Mucosa of rectum (tissue), 2 donors: ENCODE results near the gene HCRTR1.

Experiments used
- H3K27ac ChIP-seq, 2 donors: one replicate each; pipeline ENCODE4 v1.7.0; 2013; ENCODE audit warnings: inconsistent platforms in 2 of 2, low read depth in 2 of 2, low read length in 2 of 2
- H3K27me3 ChIP-seq, 2 donors: one replicate each; pipeline ENCODE4 v1.7.0; 2013; ENCODE audit warnings: low read length in 2 of 2; ENCODE audit not compliant: control insufficient read depth in 2 of 2, insufficient read depth in 2 of 2
- H3K36me3 ChIP-seq, 2 donors: one replicate each; pipeline ENCODE4 v1.7.0; 2013; ENCODE audit warnings: low read length in 2 of 2; ENCODE audit not compliant: control insufficient read depth in 2 of 2, insufficient read depth in 2 of 2
- H3K4me1 ChIP-seq, 2 donors: one replicate each; pipeline ENCODE4 v1.7.0; 2013; ENCODE audit warnings: low read length in 2 of 2, mild to moderate bottlenecking in 1 of 2; ENCODE audit not compliant: control insufficient read depth in 2 of 2, insufficient read depth in 2 of 2
- H3K4me3 ChIP-seq, 2 donors: one replicate each; pipeline ENCODE4 v1.7.0; 2013; ENCODE audit warnings: low read length in 2 of 2
- H3K9ac ChIP-seq, 2 donors: one replicate each; pipeline ENCODE4 v1.7.0; 2013; ENCODE audit warnings: low read length in 2 of 2, low read depth in 1 of 2, mild to moderate bottlenecking in 1 of 2
- H3K9me3 ChIP-seq, 2 donors: one replicate each; pipeline ENCODE4 v1.7.0; 2013; ENCODE audit warnings: low read length in 2 of 2; ENCODE audit not compliant: control insufficient read depth in 2 of 2
- donor health status: healthy.
- donor health status: Normal muscosa, but diverticular disease.

HCRTR1 gene

DNA sequence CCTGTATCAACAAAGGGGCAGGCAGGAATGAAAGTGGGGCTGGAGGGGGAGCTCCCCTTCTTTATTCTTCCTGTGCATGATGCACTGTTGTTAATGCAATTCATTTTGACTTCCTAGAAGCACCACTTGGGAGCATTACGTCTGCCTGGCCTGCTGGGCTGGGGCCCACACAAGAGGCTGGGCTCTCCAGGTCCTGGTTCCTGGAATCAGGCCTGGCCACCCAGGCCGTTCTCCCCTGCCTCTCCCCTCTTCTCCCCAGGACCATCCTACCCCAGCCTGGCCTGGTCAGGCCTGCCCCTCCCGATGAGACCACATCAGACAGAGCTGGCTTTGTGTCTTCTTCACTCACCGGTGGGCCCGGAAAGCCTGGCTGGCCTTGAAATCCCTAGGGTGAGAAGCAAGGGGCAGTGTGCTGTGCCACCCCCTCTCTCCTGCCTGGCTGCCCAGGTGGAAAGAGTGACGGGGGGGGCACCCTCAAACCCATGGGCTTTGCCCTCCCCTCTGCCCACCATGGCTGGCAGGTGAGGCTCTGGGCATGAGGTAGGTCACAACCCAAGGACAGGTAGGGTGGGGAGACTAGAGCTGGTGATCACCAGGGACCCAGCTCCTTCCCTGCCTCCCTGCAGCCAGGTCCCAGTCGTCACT lies 47.9 kb downstream of the HCRTR1 start:
- peaks cover 29 to 38% of the 10 kb centered on the region in 2 donors for H3K4me1 ChIP-seq
- no peaks in the 10 kb centered on the region for H3K9me3 ChIP-seq
- no peaks in the 10 kb centered on the region for H3K27me3 ChIP-seq
- H3K4me3 ChIP-seq = no peak overlapping the region
- H3K36me3 ChIP-seq = no peaks in the 10 kb centered on the region
- no peak overlapping the region for H3K9ac ChIP-seq
- peak overlapping the region in 1 of 2 donors; percentile 32 for H3K27ac ChIP-seq

DNA sequence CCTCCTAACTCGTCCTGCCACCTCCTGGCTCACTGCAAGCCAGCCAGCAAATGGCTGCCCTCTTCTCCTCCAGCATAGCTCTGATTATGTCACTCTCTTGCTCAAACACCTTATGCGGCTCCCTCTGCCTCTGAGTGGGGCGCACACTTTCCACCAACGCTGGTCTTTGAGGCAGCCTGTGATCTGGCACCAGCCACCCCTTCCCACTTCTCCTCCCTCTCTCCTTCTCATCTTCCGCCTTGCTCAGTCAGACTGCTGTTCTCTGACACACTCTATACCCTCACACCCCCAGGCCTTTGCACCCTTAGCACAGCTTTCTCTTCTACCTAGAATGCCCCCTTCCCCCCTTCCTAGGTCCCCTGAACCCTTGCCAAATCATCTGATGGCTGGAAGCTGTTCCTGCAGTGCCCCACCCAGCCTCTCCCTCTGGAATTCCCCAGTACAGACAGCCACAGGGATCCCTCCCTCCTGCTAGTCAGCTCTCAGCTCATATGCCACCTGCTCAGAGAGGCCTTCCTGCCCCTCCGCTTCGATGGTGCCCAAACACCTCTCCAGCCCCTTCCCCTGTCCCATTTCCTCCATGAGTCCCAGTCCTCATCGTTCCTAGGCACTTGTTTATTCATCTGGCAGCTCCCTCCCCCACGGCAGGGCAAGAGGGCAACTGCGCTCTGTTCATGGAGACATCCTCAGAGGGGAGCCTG lies 48.9 kb downstream of the HCRTR1 start:
- Histone ChIP-seq H3K4me1 (peaks cover 32 to 40% of the 10 kb centered on the region in 2 donors), H3K27ac (peak overlapping the region; percentile 74 to 82), H3K9ac (peak overlapping the region; percentile 49 to 69), H3K27me3 (no peaks in the 10 kb centered on the region), H3K4me3 (no peak overlapping the region), H3K9me3 (no peaks in the 10 kb centered on the region), H3K36me3 (no peaks in the 10 kb centered on the region)

DNA sequence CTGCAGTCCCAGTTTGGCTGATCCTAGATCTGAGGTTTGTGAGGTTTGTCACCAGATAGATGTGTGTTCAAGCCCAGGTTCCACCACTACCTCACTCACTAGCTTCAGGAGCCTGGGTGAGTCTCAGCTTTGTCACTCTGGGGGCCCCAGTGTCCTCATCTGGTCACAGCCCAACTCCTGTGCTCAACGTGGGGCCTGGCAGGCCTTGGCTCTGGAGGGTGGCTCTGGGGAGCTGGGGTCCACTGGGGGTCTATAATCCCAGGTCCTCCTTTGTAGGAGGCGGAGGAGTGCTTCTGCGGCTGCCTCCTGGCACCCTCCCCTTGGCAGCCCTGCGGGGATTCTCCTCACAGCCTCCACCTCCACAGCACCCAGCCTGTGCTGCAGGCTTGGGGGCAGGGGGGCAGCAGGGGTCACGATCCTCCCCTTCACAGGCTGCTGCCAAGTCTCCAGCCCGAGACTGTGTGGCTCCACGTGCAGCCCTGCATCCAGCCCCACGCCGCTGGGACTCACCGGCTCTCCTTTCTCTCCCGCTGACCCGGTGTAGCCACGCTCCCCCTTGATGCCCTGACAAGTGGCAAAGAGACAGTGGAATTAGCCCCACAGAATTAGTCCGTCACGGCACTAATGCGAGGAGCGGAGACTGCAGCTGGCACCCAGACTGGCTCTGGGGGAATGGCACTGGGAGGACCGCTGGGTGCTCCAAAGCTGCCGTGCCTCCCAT lies 49.7 kb downstream of the HCRTR1 start:
- Histone ChIP-seq H3K9ac (peak overlapping the region in 1 of 2 donors; percentile 61), H3K27ac (peak overlapping the region; percentile 74 to 82), H3K36me3 (no peaks in the 10 kb centered on the region)

DNA sequence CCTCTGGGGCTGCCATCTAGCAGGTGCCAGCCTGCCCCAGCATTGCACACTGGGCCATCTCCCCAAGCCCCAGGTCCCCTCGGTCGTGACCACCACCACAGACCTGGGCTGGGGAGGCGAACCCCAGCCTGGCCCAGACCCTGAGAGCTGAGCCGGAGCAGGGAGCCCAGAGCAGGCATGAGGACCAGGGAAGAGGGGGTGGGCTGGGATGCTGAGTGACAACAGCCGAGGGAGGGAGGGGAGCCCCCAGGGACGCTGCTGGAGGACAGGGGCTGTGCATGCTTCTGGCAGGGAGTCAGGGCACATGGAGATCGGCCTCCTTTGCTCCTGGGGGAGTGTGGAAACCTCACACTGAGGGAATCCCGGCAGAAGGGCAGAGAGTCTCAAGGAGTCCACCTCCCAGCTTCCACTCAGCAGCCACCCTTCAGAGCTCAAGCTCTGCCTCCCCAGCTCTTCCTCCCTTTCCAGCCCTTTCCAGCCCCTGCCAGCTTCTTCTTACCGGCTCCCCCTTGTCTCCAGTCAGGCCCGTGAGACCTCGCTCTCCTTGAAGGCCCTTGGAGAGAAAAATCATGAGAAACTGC lies 50.9 kb downstream of the HCRTR1 start:
- Histone ChIP-seq H3K4me3 (no peak overlapping the region), H3K27ac (no peak overlapping the region), H3K9ac (no peak overlapping the region), H3K36me3 (no peaks in the 10 kb centered on the region), H3K27me3 (no peaks in the 10 kb centered on the region), H3K9me3 (no peaks in the 10 kb centered on the region), H3K4me1 (peaks cover 32 to 40% of the 10 kb centered on the region in 2 donors)

More for the DNA sequence above, 49.7 kb downstream of the HCRTR1 start:
- Histone ChIP-seq H3K4me3 (no peak overlapping the region), H3K4me1 (peaks cover 32 to 40% of the 10 kb centered on the region in 2 donors), H3K9me3 (no peaks in the 10 kb centered on the region), H3K27me3 (no peaks in the 10 kb centered on the region)

DNA sequence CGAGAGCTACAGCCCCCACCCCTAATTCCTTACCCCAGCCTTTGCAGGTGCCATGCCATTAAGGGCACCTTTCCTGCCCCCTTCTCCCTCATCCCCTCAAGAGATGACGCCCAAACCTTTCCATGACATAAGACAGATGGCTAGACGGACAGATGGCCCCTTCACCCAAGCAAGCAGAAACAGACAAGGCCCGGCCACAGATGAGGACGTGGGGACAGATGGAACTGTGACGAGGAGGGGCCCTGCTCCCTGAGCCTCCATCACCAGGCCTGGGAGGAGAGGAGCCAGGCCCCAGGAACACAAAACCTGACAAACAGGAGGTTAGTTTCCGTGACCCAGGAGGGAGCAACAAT lies 51.9 kb downstream of the HCRTR1 start:
- H3K4me1 ChIP-seq = peaks cover 32 to 40% of the 10 kb centered on the region in 2 donors
- no peaks in the 10 kb centered on the region for H3K36me3 ChIP-seq
- H3K9me3 ChIP-seq = no peaks in the 10 kb centered on the region
- H3K27ac ChIP-seq = peak overlapping the region; percentile 81 to 88
- H3K27me3 ChIP-seq = no peaks in the 10 kb centered on the region
- H3K4me3 ChIP-seq = peak overlapping the region in 1 of 2 donors; percentile 15
- peak overlapping the region in 1 of 2 donors; percentile 73 for H3K9ac ChIP-seq

DNA sequence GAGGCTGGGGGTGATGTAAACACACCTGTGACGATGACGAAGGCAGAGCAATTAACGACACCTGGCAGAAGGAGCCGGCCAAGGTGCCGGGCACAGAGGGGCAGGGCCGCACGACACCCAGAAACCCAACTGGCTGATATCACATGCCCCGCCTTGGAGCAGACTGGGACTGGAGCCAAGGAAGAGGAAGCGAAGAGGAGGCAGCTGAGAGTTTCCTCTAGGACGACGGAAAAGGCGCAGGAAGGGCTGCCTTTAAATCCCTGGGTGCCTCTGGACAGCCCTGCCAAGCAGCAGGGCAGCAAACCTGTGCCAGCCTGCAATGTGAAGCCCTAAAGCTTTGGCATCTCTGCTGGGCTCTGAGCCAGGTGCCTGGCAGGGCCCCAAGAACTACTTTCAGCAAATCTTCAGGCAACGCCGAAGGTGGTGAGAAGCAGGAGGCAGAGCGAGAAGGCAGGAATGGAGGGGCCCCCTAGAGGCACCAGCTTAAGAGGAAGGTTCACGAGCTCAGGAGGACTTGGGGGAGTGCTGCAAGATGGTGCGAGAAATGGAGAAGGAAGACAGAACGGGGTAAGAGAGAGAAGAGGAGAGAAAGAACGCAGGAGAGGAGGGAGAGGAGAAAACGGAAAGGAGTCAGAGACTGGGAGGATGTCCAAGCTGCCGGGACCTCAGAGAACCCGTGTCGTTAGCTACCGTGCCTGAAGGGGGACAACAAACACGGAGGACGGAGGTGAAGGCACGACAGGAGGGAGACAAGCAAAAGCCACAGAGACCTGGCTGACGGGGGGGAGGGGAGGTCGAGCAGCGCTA lies 52.5 kb downstream of the HCRTR1 start:
- Histone ChIP-seq H3K4me1 (peaks cover 32 to 40% of the 10 kb centered on the region in 2 donors), H3K4me3 (peak overlapping the region; percentile 64 to 68), H3K27ac (peak overlapping the region; percentile 81 to 88), H3K27me3 (no peaks in the 10 kb centered on the region), H3K36me3 (no peaks in the 10 kb centered on the region), H3K9ac (peak overlapping the region; percentile 64 to 73), H3K9me3 (no peaks in the 10 kb centered on the region)

DNA sequence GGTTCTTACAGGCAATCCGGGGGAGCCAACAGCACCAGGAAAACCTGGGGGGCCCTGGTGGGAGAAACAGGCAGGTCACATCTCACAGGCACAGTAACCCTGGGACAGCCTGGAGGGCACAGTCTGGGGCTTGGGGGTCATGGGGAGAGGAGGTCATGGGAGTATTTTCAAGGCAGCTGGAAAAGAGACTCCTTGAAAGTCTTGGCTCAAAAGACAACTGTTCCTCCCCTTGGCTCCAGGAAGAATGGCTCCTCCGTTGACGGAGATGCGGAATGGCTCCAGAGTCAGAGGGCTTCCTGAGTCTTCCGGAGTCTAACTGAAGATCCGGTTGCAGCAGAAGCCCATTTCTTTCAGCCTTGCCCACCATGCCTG lies 53.1 kb downstream of the HCRTR1 start:
- Histone ChIP-seq H3K4me3 (peak overlapping the region; percentile 64 to 68), H3K9ac (peak overlapping the region; percentile 64 to 73), H3K36me3 (no peaks in the 10 kb centered on the region)

DNA sequence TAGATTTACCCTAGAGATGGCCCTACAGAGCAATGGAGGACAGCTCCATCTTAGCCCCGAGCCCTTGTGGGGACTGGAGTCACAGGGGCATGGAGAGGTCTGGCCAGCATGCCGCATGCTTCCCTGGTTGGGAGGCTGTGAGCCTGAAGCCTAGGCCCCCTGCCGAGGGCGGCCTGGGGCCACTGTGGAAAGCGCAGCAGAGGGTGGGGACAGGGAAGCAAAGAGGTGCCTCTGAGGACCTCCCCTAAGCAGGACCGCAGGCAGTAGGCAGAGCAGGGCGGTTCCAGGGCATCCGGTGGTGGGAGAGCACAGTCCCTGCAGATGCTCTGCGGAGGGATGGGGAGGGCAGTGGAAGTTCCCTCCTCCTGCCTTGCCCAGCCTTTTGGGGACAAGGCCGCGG lies 53.7 kb downstream of the HCRTR1 start:
- H3K9me3 ChIP-seq = no peaks in the 10 kb centered on the region
- H3K27me3 ChIP-seq = no peaks in the 10 kb centered on the region
- peaks cover 27 to 36% of the 10 kb centered on the region in 2 donors for H3K4me1 ChIP-seq
- H3K4me3 ChIP-seq = no peak overlapping the region
- H3K9ac ChIP-seq = no peak overlapping the region
- H3K36me3 ChIP-seq = no peaks in the 10 kb centered on the region
- H3K27ac ChIP-seq = peak overlapping the region in 1 of 2 donors; percentile 88

More for the DNA sequence above, 53.1 kb downstream of the HCRTR1 start:
- Histone ChIP-seq H3K9me3 (no peaks in the 10 kb centered on the region), H3K27me3 (no peaks in the 10 kb centered on the region), H3K27ac (peak overlapping the region; percentile 81 to 88), H3K4me1 (peaks cover 32 to 40% of the 10 kb centered on the region in 2 donors)

DNA sequence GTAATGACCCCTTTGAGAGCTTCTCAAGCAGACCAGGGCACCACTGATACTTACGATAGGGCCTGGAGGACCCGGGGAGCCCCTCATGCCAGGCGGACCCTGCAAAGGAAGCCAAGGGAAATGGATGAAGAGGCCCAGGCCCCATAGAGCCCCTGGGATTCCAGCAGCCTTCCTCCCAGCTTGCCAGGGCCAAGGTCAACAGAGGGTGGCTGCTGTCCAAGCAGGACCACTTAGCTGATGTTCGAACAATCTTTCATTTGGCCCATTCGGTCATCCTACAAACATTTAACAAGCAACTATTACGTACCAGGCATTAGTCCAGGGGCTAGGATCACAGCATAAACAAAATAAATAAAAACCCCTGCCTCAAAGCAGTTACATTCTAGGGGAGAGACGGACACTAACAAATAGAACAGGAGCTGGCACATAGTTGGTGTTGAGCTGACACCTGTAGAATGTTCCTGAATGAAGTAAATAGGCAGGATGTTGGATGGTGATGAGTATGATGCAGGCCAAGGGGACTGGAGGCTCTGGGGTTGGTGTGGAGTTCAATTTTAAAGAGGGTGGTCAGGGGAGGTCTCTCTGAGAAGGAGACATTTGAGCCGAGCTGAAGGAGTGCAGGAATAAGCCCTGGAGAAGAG lies 54.2 kb downstream of the HCRTR1 start:
- Histone ChIP-seq H3K27ac (no peak overlapping the region), H3K36me3 (no peaks in the 10 kb centered on the region), H3K9me3 (no peaks in the 10 kb centered on the region), H3K4me3 (no peak overlapping the region), H3K9ac (no peak overlapping the region), H3K4me1 (peaks cover 22 to 32% of the 10 kb centered on the region in 2 donors), H3K27me3 (no peaks in the 10 kb centered on the region)
